ENCODE measurements around the gene JTB.

GRCh38 chr1:153973525-153973924 lies 3.9 kb downstream of the JTB start:
- TF ChIP-seq EZH2 (IDR thresholded peaks at IDR 0.05; ENCODE audit: borderline replicate concordance, low read depth, low read length, severe bottlenecking) (no peak), CTCF (IDR thresholded peaks at IDR 0.05; ENCODE audit: borderline replicate concordance, extremely low read depth, low read length, poor library complexity, severe bottlenecking) (no peak)
